Measurements from ENCODE around the gene PIEZO2.

Gene PIEZO2

DNA sequence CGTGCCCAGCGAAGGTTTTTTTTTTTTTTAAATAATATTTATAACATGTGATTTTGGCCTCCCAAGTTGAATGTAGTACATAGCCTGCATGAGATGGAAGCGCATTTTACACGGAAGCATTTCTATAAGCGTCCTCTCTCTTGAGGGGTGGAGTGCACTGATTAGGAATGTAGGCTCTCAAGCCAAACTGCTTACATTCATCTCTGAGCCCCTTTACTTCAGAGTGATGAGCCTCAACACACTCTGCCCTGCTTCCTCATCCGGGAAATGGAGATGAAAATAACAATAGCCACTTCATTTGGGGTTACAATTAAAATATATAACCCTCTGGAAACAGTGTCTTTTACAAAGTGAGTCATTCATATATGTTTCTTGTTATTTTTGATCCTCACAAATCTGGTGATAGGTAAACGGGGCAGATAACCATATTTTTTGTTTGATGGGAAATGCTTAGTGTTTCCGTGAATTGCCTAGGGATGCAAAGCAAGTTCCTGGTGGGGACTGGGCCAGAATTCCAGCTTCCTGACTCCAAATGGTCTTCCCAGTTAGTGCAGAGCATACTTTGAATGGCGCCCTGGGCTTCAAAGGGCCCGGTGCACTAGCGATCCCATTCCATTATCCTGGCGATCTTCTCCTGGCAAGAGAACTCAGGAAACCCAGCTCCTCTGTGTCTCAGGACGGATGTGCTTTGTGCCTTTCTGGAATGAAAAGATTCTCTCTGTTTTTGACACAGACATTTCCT lies 124.3 kb downstream of the PIEZO2 start:
- no peak for DNase-seq

DNA sequence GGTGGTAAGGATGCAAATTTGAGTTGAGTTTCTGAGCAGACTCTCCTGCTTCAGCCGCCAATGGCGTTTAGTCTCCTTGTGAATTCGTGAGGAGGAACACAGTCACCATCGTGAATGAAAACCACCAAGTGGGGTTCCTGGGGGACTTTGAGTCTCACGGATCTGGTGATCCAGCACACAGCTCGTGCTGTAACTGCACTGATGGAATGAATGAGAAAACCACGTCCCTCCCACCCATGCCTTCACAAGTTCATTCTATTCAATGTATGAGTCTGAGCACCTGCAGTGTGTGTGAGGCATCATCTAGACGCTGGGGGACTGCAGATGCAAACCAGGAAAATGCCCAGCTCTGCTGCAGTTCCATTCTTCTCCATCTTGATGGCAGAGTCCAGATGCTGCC lies 127.9 kb downstream of the PIEZO2 start:
- no peak for DNase-seq

DNA sequence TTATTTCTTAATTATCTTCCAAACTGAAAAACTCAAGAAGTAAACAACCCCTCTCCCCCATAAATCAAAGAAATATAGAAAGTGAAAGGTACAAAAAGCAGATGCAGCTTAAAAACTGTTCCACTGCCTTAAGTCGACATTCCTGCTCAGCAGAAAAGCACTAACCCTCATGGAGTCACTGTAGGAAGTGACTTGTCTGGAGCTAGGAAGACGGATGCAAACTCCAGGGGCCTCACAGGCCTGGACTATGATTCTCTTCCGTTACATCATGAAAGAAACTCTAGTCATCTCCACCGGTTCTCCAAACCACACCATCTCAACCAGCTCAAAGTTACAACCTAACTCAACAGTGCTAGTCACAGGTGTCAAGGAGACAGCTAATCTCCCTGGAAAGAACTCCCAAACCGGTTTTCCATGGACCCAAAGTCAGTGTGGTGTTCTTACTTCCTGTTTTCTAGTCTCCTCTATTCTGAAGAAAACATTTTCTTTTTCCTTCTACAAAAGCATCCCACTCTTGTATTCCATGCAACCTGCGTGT lies 128.4 kb downstream of the PIEZO2 start:
- no peak for DNase-seq

DNA sequence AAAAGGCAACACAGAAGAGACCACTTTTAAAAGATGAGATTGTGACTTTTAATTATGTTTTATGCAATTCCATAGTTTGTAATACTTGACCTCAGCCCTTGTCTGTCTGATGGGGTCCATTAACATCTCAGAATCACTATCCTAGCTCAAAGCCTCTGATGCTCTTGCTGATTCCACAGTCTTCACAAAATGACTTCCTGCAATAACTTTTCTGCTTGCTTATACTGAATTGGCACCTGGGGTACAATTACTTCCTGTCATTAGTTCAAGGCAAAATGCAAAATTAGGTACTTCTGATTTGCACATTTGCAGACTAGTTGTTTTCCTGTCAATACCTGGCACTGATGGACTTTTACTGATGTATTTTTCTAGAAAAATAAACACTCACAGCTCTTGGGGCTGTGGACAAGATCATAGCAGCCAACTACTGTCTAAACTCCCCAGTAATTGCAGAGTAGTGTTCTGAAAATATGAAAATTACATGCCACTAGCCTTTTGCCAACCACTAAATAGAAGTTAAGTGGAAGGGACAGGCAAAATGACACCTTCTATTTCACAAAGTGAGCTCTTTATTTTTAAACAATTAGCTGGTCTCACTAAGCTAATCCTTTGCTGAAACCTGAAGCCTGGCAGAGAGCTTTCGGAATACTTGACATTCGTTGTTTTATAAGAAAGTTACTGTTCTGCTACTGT lies 129.1 kb downstream of the PIEZO2 start:
- no peak for DNase-seq

DNA sequence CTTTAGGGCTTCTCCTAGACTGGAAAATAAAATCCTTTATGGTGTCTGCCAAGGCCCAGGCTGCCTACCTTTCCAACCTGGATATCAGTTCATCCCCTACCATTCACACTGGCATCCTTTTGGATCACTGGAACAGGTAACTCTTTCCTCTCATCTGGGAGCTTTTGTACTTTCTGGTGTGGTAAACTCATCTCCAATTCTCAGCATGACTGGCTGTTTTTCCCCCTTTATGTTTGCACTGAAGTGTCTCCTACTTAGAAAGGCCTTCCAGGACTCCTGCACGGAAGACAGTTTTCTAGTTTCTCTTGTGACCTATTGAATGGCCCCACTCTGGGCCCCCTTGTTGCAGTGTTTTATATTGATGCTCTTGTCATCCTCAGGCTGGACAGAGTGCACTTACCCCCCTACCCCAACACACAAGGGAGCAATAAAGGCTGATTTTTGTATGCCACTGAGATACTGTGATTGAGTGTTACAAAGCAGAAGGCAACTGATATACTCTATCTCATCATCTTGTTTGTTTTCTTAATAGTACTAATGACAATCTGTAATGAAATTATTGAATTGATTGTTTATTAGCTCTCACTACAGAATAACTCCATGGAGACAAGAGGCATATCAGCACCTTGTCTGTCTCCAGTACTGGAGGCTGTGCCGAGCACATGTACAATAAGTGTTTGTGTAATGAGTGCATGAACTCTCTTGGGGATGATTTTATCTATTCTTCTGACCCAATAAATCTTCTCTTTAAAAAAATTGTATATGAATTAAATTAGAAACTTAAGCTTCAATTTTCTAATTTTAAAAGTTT lies 129.9 kb downstream of the PIEZO2 start:
- no peak for DNase-seq

DNA sequence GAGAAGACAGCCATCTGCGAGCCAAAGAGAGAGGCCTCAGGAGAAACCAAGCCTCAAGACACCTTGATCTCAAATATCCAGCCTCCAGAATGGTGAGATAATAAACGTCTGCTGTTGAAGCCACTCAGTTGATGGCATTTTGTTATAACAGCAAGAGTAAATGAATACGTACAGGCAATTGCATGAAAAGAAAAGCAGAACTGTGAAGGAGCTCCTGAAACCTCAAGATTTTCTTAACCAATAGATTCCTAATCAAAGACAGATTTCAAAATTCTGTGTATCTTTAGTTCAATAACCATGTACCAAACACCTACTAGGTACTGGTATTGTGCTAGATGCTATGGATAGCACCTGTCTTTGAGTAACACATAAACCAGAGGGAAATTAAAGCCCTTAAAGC lies 139.5 kb downstream of the PIEZO2 start:
- no peak for DNase-seq

DNA sequence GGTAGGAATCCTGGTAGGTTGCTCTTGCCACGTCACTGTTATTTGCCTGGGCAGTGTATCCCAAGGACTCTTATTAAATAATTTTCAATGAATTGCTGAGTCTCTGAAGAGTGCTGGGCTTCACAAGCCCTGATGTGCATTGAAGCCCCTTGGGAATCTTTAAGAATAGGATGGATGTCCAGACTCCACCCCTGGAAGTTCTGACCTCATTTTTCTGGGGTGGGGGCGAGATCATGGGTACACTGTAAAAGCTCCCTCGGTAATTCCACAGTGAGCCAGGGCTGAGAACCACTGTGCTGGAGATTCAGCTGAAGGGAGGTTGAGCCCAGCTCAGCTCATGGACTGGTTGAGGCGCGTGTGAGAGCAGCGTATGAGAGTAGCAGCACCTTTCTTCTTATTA lies 140.2 kb downstream of the PIEZO2 start:
- DNase-seq, result no peak

DNA sequence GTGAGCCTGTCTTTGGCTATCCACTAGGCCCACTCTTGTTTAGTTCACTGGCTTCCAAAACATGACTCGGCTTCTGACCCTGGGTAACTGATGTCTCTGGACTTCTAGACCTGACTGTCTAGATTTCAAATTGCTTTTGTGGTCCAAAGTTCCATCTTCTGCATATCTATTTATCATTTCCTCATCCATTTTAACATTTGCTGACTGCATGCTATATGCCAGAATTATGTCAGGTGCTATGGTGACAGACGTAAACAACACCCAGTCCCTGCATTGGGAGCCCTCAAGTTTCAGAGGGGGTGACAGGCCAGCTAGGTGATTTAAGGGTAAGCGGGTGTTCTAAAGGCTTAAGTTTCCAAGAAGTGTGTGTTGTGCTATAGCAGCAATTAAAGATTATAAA lies 140.9 kb downstream of the PIEZO2 start:
- no peak for DNase-seq

DNA sequence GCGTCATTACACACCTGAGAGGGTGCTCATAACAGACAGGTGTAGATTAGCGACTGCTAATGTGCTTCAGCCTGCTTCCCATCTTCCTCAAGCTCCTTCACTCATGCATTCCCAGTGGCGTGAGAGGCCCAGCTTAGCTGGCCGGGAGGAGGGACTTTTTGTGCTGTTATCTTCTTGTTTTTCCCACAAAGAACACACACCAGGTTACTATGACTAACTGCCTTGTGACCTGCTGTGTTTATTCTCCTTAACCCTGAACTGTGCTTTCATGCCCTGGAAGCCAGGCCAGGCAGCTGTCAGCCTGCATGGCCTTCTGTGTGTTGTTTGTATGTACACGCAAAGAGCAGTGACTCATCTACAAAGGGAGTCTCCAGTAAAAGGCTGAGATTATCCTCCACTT lies 143.8 kb downstream of the PIEZO2 start:
- no peak for DNase-seq

DNA sequence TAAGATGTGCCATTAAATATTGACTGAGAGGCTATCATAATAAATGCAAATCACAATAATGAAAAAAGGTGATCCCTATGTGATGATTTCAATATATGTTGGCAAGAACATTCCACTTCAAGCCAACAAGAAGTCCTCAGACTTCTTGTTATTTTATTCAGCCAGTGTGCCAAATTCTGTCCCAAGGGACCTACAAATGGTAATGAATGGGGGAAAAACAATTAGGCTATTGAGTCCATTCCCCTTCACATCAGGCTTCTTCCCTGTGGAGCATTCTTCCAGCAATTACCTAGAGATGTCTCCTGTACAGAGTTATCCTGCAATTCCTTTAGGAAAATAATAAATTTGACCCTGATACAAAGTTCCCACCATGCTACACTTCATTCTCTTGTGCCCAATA lies 144.4 kb downstream of the PIEZO2 start:
- no peak for DNase-seq

DNA sequence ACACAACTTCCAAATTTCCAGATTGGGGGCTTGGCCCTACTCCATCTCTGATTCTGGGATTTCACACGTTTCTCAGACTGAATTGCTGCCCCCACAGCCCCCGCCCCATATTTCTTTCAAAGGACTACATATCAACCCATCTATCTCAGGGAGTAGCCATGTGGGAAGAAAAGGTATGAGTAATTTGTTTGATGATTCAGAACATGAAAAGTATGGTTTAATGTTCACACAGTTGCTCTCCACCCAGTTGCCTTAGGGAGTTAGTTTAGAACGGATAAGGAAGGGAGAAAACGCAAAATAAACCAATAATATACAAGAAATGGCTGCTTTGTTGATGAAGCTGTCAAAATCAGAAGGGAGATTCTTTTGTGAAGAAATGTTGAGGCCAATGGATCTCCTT lies 145.1 kb downstream of the PIEZO2 start:
- no peak for DNase-seq

DNA sequence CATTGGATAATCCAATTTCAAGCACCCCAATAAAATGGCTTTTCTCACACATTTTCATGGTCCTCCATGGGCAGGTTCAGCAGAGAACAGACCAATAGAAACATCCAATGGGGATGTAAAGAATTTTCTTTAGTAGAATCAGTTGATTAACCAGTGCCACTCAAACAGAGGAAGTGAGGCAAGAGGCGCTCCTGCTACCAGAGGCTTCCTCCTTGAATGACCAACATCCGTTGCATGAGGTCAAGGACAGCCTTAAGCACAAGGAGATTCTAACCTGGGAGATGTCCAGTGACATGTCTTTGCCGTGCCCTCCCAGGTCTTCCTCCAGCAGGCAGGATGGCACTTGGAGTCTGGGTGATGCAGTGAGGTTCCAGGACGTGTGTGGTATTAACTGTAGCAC lies 146.6 kb downstream of the PIEZO2 start:
- DNase-seq, result no peak

DNA sequence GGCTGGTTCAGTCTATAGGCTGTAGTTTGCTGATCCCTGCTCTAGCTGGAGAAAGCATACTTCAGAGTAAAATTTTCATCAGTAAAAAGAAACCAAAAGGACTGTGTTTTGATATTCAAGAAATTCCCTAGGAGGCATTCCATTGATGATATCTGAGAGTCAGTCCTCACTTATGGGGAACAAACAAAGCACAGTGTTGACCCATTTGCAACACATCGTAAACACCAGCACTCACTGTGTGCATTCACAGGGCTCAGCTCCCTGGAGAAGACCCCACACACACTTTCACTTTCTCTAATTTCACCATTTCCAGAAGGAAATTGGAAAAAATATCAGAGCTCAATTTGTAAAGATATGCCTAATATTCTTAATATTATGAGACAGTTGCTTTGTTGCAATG lies 147.1 kb downstream of the PIEZO2 start:
- DNase-seq, result no peak

DNA sequence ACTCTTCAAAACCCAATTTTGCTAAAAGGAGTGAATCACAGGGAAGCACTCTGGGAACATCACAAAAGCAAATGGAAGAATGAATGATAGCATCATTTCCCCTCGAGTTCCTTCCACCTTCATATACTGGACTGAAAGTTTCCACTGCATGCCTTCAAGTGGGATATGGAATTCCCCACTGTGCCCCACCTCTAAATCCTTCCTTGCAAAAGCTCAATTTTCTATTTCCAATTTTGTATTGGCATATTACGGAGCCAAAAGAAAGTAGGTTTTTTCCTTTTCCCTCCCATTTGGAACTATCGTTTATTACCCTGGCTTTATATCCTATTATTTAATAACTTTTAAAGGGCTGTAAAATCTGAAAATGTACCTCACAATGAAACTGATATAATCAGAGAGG lies 149.3 kb downstream of the PIEZO2 start:
- DNase-seq, result no peak

DNA sequence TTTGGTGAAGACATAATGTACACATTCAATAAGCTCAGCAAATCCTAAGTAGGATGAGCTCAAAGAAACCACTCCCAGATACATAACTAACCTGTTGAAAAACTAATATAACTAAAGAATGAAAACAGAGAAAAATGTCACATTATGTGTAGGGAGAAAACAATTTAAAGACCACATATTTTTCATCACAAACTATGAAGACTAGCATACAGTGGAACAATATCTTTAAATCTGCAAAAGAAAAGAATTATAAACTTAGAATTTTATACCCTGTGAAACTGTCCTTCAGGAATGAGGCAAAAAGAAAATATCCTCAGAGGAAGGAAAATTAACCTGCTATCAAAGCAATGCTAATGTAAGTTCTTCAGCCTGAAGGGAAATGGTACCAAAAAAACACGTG lies 151.5 kb downstream of the PIEZO2 start:
- no peak for DNase-seq

DNA sequence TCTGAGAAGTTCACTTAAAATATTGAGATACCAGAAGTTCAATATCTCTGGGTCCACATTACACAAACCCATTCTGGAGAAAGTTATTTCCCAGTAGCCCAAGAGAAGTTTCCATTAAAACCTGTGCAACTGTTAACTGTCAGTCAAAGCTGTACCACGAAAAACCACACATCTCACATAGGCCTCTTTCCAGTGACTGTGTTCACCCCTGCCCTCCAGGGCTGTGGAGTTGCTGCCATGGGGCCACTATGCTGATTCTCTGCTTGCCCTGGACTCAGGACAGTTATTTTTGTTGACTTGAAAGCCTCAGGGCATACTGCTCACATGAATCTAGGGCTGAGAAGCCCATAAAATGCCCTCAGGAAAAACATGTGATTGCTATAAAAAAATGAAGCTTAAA lies 153.8 kb downstream of the PIEZO2 start:
- DNase-seq, result no peak

DNA sequence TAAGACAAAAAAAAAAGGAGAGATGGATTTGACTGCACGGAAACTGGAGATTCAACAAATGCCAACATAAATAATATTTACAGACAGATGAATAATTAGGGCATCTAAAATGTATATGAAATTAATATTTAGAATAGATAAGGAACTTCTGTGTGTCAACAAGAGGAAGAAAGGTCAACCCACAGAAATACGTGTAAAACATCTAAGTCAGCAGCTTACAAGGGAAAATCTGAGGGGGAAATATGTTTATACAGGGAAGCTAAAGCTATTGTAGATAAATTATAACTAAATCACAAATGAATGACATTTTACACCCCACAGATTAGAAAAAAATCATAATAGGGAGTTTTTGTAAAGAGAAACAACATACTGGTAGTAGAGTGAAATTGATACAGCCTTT lies 159.9 kb downstream of the PIEZO2 start:
- no peak for DNase-seq

DNA sequence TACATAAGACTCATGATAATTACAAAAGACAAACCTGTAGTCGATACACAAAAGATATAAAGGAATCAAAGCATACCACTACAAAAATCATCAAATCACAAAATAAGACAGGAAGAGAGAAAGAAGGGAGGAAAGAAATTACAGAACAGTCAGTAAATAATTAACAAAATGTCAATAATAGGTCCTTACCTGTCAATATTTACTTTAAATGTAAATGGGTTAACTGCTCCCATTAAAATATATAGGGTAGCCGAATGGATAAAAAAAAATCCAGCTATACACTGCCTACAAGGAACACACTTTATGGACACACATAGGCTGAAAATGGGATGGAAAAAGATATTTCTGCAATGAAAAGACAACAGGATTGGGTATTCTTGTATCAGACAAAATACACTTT lies 163.7 kb downstream of the PIEZO2 start:
- no peak for DNase-seq

DNA sequence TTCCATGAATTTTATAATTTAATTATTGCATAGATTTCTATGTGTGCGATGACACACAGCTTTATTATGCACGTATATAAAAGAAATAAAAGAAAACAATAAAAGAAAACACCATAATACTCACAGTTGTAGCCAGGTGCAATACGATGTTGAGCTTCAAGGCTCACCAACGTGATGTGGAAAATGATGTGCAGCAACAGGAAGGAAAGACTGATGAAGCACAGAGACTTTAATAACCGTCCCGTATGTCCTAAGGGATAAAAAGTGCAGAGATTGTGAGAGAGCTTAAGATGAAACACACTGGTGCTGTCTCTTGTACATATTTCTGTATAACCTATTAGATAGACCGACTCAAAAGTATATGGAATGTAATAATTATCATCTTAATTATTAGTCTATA lies 170.0 kb downstream of the PIEZO2 start:
- DNase-seq, result no peak

DNA sequence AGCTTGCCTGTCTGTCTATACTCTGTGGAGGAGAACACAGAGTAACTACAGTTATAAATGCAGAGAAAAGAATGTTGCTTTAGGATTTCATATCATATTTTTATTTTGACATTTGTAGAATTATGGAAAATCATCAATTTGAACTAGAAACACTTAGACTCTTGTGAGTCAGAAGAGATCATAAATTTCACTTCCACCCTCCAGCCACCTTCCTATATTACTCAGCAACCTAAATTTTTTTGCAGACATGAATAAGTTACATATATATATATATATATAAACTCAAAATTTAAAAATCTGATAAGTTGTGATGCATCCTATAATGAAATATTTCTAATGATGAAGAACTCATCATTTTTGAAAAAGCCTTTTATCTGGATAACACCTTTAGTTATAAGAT lies 172.3 kb downstream of the PIEZO2 start:
- no peak for DNase-seq

DNA sequence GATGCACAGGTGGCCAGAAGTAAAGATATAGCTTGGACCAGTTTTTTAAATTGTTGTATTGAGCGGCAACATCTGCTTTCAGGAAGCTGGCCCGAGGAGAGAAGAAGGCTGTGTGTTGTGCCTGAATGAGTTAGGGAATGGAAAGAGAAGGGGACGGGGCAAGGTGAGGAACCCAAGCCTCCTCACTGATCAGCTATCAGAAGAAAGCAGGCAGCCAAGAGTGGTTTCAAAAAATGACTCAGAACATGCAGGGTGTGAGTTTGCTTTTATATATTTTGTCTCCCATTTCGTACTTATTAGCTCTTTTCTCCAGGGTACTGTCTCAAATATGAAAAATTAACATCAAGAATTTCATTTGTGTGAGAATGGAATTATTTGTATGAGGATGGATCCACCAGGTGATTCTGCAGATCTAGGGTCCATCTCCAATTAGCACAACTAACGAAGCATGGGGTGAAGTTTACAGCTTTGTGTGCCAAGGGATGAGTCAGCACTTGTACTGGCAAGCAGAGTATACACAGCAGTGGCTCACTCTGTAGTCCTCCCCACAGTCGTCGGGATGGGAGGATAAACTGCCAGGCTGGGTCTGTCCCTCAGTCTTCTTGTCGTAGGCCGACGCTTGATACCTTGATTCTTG lies 175.7 kb downstream of the PIEZO2 start:
- no peak for DNase-seq

DNA sequence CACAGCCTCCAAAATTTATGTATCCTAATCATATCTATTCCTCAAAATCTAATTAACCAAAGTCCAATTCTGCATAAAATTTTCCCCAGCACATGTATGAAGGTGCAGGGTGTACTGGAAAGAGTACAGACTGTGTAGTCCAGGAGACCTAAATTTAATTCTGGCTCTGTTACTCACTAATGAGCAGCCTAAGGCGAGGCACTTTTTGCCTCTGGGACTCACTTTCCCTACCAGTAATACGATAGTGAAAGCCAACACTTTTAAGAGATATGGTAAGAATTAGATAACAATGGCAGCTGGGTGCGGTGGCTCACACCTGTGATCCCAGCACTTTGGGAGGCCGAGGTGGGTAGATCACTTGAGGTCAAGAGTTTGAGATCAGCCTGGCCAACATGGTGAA lies 177.7 kb downstream of the PIEZO2 start:
- DNase-seq, result no peak

DNA sequence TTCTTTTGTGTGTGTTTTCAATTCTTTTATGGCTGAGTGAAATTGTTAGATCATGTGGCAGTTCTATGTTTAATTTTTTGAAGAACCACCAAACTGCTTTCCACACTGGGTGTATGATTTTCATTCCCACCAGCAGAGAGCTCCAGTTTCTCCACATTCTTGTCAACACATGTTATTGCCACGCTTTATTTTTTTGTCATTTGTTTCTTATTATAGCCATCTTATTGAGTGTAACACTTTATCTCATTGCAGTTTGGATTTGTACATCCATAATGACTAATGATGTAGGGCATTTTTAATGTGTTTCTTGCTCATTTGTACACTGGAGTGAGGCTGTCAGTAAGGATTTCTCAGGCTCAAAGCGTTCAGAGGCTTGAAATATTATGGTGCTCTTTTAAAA lies 184.2 kb downstream of the PIEZO2 start:
- DNase-seq, result no peak

Measured in activated naive CD4-positive, alpha-beta T cell treated with Interleukin-2 at 50 U/mL for 16 hours (primary cell).